Stimulated activated CD8-positive, alpha-beta memory T cell treated with anti-CD3 and anti-CD28 coated beads, Interleukin-12 subunit alpha, Interleukin-12 subunit beta, amount 100 ng/mL, for 24 hours (primary cell): ENCODE measurements around the gene KIF2A.
"Not testable (repeated sequence)": the region's sequence is repeated elsewhere in the genome, so short reads cannot be mapped to it uniquely, and the experiment has no call there.

Experiments used
- DNase-seq: peaks from one replicate; pipeline ENCODE4 v3.0.0-alpha.2; 2020; ENCODE audit errors: extremely low read depth

KIF2A gene

GRCh38 chr5:62291829-62292228 is 14.2 kb upstream of the KIF2A start:
- DNase-seq, result not testable (repeated sequence)

GRCh38 chr5:62296998-62297397 is 9.0 kb upstream of the KIF2A start:
- DNase-seq, result no peak

- DNase-seq, result no peak
Measured at GRCh38 chr5:62298118-62298517, 7.9 kb upstream of the KIF2A start.

- no peak for DNase-seq
Measured at GRCh38 chr5:62299101-62299500, 6.9 kb upstream of the KIF2A start.

- no peak for DNase-seq
Measured at GRCh38 chr5:62299600-62299999, 6.4 kb upstream of the KIF2A start.

- no peak for DNase-seq
Measured at GRCh38 chr5:62305358-62305714, 670 bp upstream of the KIF2A start.

- no peak for DNase-seq
Measured at GRCh38 chr5:62306323-62306895, 403 bp downstream of the KIF2A start.

GRCh38 chr5:62306896-62307689 is 1.1 kb downstream of the KIF2A start:
- no peak for DNase-seq

- no peak for DNase-seq
Measured at GRCh38 chr5:62308439-62308838, 2.4 kb downstream of the KIF2A start.

GRCh38 chr5:62309107-62309506 is 3.1 kb downstream of the KIF2A start:
- no peak for DNase-seq

- DNase-seq, result no peak
Measured at GRCh38 chr5:62310426-62311143, 4.6 kb downstream of the KIF2A start.

- DNase-seq, result no peak
Measured at GRCh38 chr5:62312036-62312435, 6.0 kb downstream of the KIF2A start.

GRCh38 chr5:62312674-62313073 is 6.7 kb downstream of the KIF2A start:
- no peak for DNase-seq

- DNase-seq, result no peak
Measured at GRCh38 chr5:62314213-62314830, 8.3 kb downstream of the KIF2A start.

- no peak for DNase-seq
Measured at GRCh38 chr5:62315376-62316175, 9.6 kb downstream of the KIF2A start.

GRCh38 chr5:62316176-62316502 is 10.1 kb downstream of the KIF2A start:
- no peak for DNase-seq

GRCh38 chr5:62317810-62318209 is 11.8 kb downstream of the KIF2A start:
- DNase-seq, result no peak

GRCh38 chr5:62322484-62322883 is 16.5 kb downstream of the KIF2A start:
- no peak for DNase-seq

GRCh38 chr5:62326302-62326701 is 20.3 kb downstream of the KIF2A start:
- DNase-seq, result no peak

- no peak for DNase-seq
Measured at GRCh38 chr5:62326702-62327101, 20.7 kb downstream of the KIF2A start.

- no peak for DNase-seq
Measured at GRCh38 chr5:62327138-62328053, 21.4 kb downstream of the KIF2A start.
